Mesenchymal stem cell (in vitro differentiated cells and primary cell): Measurements from ENCODE around the gene SSTR3.
"Not testable (repeated sequence)": the region's sequence is repeated elsewhere in the genome, so short reads cannot be mapped to it uniquely, and the experiment has no call there.

Experiments
- DNase-seq: peaks from one replicate; pipeline ENCODE4 v3.0.0-alpha.2; 2013
- H2AFZ ChIP-seq: one replicate; pipeline ENCODE4 v1.6.1; 2013; ENCODE audit warnings: low read depth, mild to moderate bottlenecking, control low read depth, inconsistent platforms, low read length, moderate library complexity
- H2AK5ac ChIP-seq: 2 replicates; pipeline ENCODE4 v1.6.1; 2013; ENCODE audit warnings: low read length, moderate library complexity, mild to moderate bottlenecking, inconsistent platforms; ENCODE audit not compliant: severe bottlenecking
- H2BK120ac ChIP-seq: one replicate; pipeline ENCODE4 v1.6.1; 2013; ENCODE audit warnings: low read depth, mild to moderate bottlenecking, inconsistent platforms, low read length, moderate library complexity
- H2BK12ac ChIP-seq, 2 experiments: one replicate each; pipeline ENCODE4 v1.6.1; 2013; ENCODE audit warnings: inconsistent platforms in 2 of 2, low read length in 2 of 2, mild to moderate bottlenecking in 2 of 2, moderate library complexity in 2 of 2, control low read depth in 1 of 2
- H2BK15ac ChIP-seq: one replicate; pipeline ENCODE4 v1.6.1; 2013; ENCODE audit warnings: mild to moderate bottlenecking, low read depth, inconsistent platforms; ENCODE audit not compliant: poor library complexity, severe bottlenecking
- H2BK5ac ChIP-seq: 2 replicates; pipeline ENCODE4 v1.6.1; 2013; ENCODE audit warnings: low read depth, mild to moderate bottlenecking, low read length, control low read depth, inconsistent platforms; ENCODE audit not compliant: poor library complexity, severe bottlenecking
- H3K14ac ChIP-seq, 2 experiments: one replicate each; pipeline ENCODE4 v1.6.1; 2013; ENCODE audit warnings: inconsistent platforms in 2 of 2, low read length in 2 of 2, control low read depth in 1 of 2, mild to moderate bottlenecking in 1 of 2, moderate library complexity in 1 of 2
- H3K18ac ChIP-seq, 2 experiments: one replicate each; pipeline ENCODE4 v1.6.1; 2013; ENCODE audit warnings: inconsistent platforms in 2 of 2, low read length in 2 of 2, control low read depth in 1 of 2, low read depth in 1 of 2, mild to moderate bottlenecking in 1 of 2
- H3K23ac ChIP-seq, 2 experiments: one replicate each; pipeline ENCODE4 v1.6.1; 2013; ENCODE audit warnings: inconsistent platforms in 2 of 2, low read length in 2 of 2, mild to moderate bottlenecking in 2 of 2, moderate library complexity in 2 of 2, control low read depth in 1 of 2
- H3K27ac ChIP-seq: 2 replicates; pipeline ENCODE4 v1.5.1; 2013; ENCODE audit warnings: mild to moderate bottlenecking, moderate library complexity, low read length, control low read depth, inconsistent platforms; ENCODE audit not compliant: poor library complexity, severe bottlenecking
- H3K27me3 ChIP-seq, 2 experiments: 2 replicates each; pipeline versions ENCODE4 v1.6.1 to v1.7.0; 2013; ENCODE audit warnings: low read length in 2 of 2, mild to moderate bottlenecking in 2 of 2, moderate library complexity in 2 of 2, control low read depth in 1 of 2, inconsistent platforms in 1 of 2; ENCODE audit not compliant: control insufficient read depth in 1 of 2, insufficient read depth in 1 of 2
- H3K36me3 ChIP-seq, 2 experiments: 2 replicates each; pipeline versions ENCODE4 v1.6.1 to v1.7.0; 2013; ENCODE audit warnings: low read length in 2 of 2, control low read depth in 1 of 2, inconsistent platforms in 1 of 2, low read depth in 1 of 2, mild to moderate bottlenecking in 1 of 2; ENCODE audit not compliant: insufficient read depth in 2 of 2, control insufficient read depth in 1 of 2
- H3K4ac ChIP-seq, 2 experiments: one replicate each; pipeline ENCODE4 v1.6.1; 2013; ENCODE audit warnings: inconsistent platforms in 2 of 2, low read length in 2 of 2, mild to moderate bottlenecking in 2 of 2, moderate library complexity in 2 of 2, control low read depth in 1 of 2, low read depth in 1 of 2
- H3K4me1 ChIP-seq: 2 replicates; pipeline ENCODE4 v1.6.1; 2013; ENCODE audit warnings: low read depth, low read length, control low read depth; ENCODE audit not compliant: control insufficient read depth, insufficient read depth
- H3K4me2 ChIP-seq: 2 replicates; pipeline ENCODE4 v1.6.1; 2013; ENCODE audit warnings: low read length, mild to moderate bottlenecking, inconsistent platforms; ENCODE audit not compliant: poor library complexity, severe bottlenecking
- H3K4me3 ChIP-seq, 2 experiments: 2 replicates each; pipeline versions ENCODE4 v1.5.1 to v1.7.0; 2013; ENCODE audit warnings: low read length in 2 of 2, mild to moderate bottlenecking in 2 of 2, control low read depth in 1 of 2, low read depth in 1 of 2; ENCODE audit not compliant: insufficient read depth in 1 of 2
- H3K79me1 ChIP-seq: replicated peaks from 2 replicates; pipeline ENCODE4 v1.6.1; 2013; ENCODE audit warnings: mild to moderate bottlenecking, control low read depth, low read length, inconsistent platforms; ENCODE audit not compliant: poor library complexity, severe bottlenecking
- H3K9ac ChIP-seq: 2 replicates; pipeline ENCODE4 v1.7.0; 2013; ENCODE audit warnings: mild to moderate bottlenecking, low read length, moderate library complexity
- H3K9me3 ChIP-seq: 2 replicates; pipeline ENCODE4 v1.7.0; 2013; ENCODE audit warnings: mild to moderate bottlenecking, low read length; ENCODE audit not compliant: control insufficient read depth
- H4K8ac ChIP-seq: one replicate; pipeline ENCODE4 v1.6.1; 2013; ENCODE audit warnings: inconsistent platforms, mild to moderate bottlenecking, low read length, moderate library complexity
- H4K91ac ChIP-seq: one replicate; pipeline ENCODE4 v1.6.1; 2013; ENCODE audit warnings: mild to moderate bottlenecking, low read length, inconsistent platforms
- WGBS: methylation state at CpG from one replicate; pipeline ENCODE4 v1.1.7; 2013; ENCODE audit warnings: mixed read lengths; 5-methylcytosine and 5-hydroxymethylcytosine counted together

The SSTR3 gene

DNA sequence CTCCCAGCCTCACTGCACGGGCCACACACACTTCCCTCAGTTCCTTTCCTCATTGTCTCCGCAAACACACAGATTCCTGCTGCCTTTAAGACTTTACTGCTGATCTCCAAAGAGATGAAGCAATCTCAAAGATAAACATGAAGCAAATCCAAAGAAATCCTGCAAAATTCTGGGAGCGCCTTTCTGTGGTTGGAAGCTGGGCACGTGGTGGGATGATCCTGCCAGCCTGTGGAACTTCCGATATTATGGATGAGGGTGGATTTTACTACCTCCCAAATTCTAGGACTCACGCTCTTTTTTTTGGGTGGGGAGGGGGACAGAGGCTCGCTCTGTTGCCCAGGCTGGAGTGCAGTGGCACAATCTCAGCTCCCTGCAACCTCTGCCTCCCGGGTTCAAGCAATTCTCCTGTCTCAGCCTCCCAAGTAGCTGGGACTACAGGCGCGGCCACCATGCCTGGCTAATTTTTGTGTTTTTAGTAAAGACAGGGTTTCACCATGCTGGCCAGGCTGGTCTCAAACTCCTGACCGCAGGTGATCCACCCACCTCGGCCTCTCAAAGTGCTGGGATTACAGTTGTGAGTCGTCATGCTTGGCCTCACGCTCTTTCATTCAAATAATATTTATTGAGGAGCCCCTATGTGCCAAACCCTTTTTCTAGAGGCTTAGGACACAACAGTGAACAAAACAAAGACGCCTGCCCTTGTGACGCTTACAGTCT lies 41.4 kb downstream of the SSTR3 start:
- not testable (repeated sequence) for H3K23ac ChIP-seq, H3K4me2 ChIP-seq, H3K4ac ChIP-seq, H2BK5ac ChIP-seq, H3K27ac ChIP-seq, H3K36me3 ChIP-seq, H2BK120ac ChIP-seq, H3K4me3 ChIP-seq, H3K4me1 ChIP-seq, H3K79me1 ChIP-seq, H2BK15ac ChIP-seq, H3K14ac ChIP-seq, H2BK12ac ChIP-seq, H2AK5ac ChIP-seq, DNase-seq, H4K8ac ChIP-seq, H2AFZ ChIP-seq, H3K9me3 ChIP-seq
- peak overlapping the region; percentile 57 for H4K91ac ChIP-seq
- 91% methylated on average over 16 of the region's 16 CpGs for WGBS
- H3K27me3 ChIP-seq, result peaks cover 3 to 69% of the 10 kb centered on the region in 2 experiments
- peak overlapping the region in 1 of 2 experiments; percentile 13 for H3K18ac ChIP-seq
- peak overlapping the region; percentile 27 for H3K9ac ChIP-seq

DNA sequence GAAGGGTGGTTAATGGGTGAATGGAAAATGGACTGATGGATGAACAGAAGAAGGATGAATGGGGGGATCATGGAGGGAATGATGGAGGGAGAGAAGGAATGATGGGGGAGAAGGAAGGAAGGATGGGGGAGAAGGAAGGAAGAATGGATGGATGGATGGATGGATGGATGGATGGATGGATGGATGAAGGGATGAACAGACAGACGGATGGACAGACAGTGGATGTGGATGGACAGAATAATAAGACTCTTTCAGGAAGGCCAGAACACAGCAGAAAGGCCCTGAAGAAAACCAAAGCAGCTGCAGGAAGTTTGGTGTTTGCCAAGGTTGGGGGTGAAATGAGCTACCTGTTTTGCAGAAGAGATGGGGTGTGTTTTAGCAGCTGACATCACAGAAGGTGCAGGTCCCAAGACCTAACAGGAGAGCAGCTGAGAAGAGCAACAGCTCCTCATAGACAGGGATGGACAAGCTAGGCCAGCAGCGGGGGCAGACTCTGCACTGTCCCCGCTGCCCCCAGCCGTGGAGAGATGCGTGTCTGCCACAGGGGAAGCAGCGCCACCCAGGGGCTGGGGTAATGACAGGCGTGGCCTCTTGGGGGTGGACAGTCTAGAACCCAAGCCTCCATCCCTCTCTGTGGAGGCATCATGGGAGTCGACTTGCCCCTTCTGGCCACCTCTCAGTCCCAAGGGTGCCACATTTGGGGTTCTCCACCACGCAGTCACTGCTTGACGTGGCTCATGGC lies 42.2 kb downstream of the SSTR3 start:
- no peak overlapping the region for H2AK5ac ChIP-seq
- H3K9me3 ChIP-seq, result no peaks in the 10 kb centered on the region
- WGBS, result 88% methylated on average over 10 of the region's 10 CpGs
- H3K23ac ChIP-seq, result no peak overlapping the region
- H2BK15ac ChIP-seq, result no peak overlapping the region
- no peak overlapping the region for H2BK12ac ChIP-seq
- H3K4me2 ChIP-seq, result no peak overlapping the region
- H3K9ac ChIP-seq, result peak overlapping the region; percentile 27
- H3K4ac ChIP-seq, result no peak overlapping the region
- peak overlapping the region; percentile 57 for H4K91ac ChIP-seq
- peak overlapping the region in 1 of 2 experiments; percentile 13 for H3K18ac ChIP-seq
- no peak for DNase-seq
- H3K4me1 ChIP-seq, result peaks cover 6% of the 10 kb centered on the region
- no peak overlapping the region for H3K4me3 ChIP-seq
- no peak overlapping the region for H3K14ac ChIP-seq
- no peaks in the 10 kb centered on the region for H3K36me3 ChIP-seq
- H3K27me3 ChIP-seq, result peaks cover 3 to 62% of the 10 kb centered on the region in 2 experiments
- no peak overlapping the region for H2BK120ac ChIP-seq
- no peak overlapping the region for H4K8ac ChIP-seq
- H3K27ac ChIP-seq, result no peak overlapping the region
- H2BK5ac ChIP-seq, result no peak overlapping the region
- H2AFZ ChIP-seq, result no peak overlapping the region
- H3K79me1 ChIP-seq, result no peaks in the 10 kb centered on the region

DNA sequence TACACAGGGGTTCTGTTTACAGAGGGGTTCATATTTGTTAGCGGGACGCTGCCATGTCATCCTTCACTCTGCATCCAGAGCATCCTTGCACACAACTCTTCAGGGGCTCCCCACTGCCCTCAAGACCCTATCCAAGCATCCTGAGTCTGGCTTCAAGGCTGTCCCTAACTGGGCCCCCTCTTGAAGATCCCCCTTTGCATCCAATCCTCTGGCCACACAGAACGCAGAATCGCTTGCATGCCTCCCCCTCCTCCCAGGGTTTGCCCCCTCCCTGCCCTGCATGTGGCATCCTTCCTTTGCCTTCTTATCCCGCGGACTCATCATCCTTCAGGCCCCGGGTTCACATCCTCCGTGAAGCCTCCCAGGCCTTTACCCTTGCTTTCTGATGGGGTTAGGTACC lies 42.9 kb downstream of the SSTR3 start:
- H2AFZ ChIP-seq, result no peak overlapping the region
- H3K27me3 ChIP-seq, result peaks cover 3 to 56% of the 10 kb centered on the region in 2 experiments
- no peak overlapping the region for H2BK12ac ChIP-seq
- no peak for DNase-seq
- no peak overlapping the region for H3K4ac ChIP-seq
- no peak overlapping the region for H4K8ac ChIP-seq
- no peak overlapping the region for H2AK5ac ChIP-seq
- H3K14ac ChIP-seq, result no peak overlapping the region
- no peak overlapping the region for H2BK120ac ChIP-seq
- H3K4me1 ChIP-seq, result peaks cover 6% of the 10 kb centered on the region
- H3K79me1 ChIP-seq, result no peaks in the 10 kb centered on the region
- no peak overlapping the region for H2BK5ac ChIP-seq
- H3K23ac ChIP-seq, result no peak overlapping the region
- no peaks in the 10 kb centered on the region for H3K9me3 ChIP-seq
- H3K9ac ChIP-seq, result no peak overlapping the region
- no peak overlapping the region for H3K4me3 ChIP-seq
- H3K4me2 ChIP-seq, result no peak overlapping the region
- H3K36me3 ChIP-seq, result no peaks in the 10 kb centered on the region
- peak overlapping the region; percentile 3 for H2BK15ac ChIP-seq
- 74% methylated on average over 8 of the region's 8 CpGs for WGBS
- H3K27ac ChIP-seq, result no peak overlapping the region
- no peak overlapping the region for H3K18ac ChIP-seq
- H4K91ac ChIP-seq, result no peak overlapping the region

DNA sequence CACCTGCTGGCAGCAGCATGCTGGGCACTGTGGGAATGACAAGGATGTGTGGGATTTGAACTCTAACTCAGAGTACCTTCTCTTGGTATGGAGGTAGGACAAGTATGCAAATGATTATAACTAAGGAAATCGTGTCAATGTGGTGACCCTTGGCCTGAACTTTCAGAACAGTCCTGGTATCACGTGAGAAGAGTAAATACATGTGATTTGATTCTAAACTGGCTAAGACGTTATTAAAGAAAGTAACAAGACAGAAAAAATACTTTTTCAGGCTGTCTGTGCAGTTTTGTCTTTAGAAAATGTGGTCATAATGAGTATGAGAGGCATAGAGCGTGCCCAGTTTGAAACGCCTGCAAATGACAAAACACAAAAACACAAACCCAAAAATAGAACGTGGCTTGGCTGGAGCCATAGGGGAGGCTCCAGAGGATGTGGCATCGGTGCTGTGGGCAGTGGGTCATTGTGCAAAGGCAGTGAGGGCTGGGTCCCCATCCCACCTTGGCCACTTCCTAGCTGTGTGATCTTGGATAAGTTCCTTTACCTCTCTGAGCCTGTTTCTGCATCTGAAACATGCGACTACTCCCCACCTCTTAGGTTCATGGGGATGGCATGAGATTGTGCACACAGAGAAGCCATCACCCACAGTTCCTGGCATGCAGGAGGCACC lies 44.2 kb downstream of the SSTR3 start:
- Histone ChIP-seq H2AFZ (no peak overlapping the region), H2AK5ac (no peak overlapping the region), H2BK5ac (no peak overlapping the region), H3K4me3 (no peak overlapping the region), H2BK15ac (no peak overlapping the region), H2BK120ac (no peak overlapping the region), H2BK12ac (no peak overlapping the region), H3K14ac (no peak overlapping the region), H3K18ac (no peak overlapping the region), H3K23ac (no peak overlapping the region), H3K9ac (no peak overlapping the region), H3K79me1 (no peaks in the 10 kb centered on the region), H3K4ac (no peak overlapping the region), H3K4me2 (no peak overlapping the region), H3K27ac (no peak overlapping the region), H3K9me3 (no peaks in the 10 kb centered on the region), H3K4me1 (peaks cover 8% of the 10 kb centered on the region), H3K27me3 (peaks cover 7 to 45% of the 10 kb centered on the region in 2 experiments), H3K36me3 (no peaks in the 10 kb centered on the region), H4K91ac (no peak overlapping the region), H4K8ac (no peak overlapping the region)
- DNase-seq, result no peak
- 86% methylated on average over 7 of the region's 8 CpGs for WGBS
